Measurements from ENCODE around the gene CHRNB1.

Gene CHRNB1

GRCh38 chr17:7497228-7497627 is 52.4 kb downstream of the CHRNB1 start:
- H3K4me3 ChIP-seq (ENCODE audit: low read depth in 1 of 2, low read length in 2 of 2), result no peak overlapping the region
- no peak overlapping the region for H2AFZ ChIP-seq (ENCODE audit: low read depth, low read length)
- H3K36me3 ChIP-seq (ENCODE audit: insufficient read depth, low read length), result peaks cover 81% of the 10 kb centered on the region
- H3K9me3 ChIP-seq (ENCODE audit: insufficient read depth, low read length, severe bottlenecking), result no peaks in the 10 kb centered on the region
- H3K4me1 ChIP-seq (ENCODE audit: insufficient read depth, low read length), result 0 out of 2 replicates have a peak, but pooled peaks cover 5% of the 10 kb centered on the region
- H4K20me1 ChIP-seq (ENCODE audit: insufficient read depth, low read length), result peaks cover 55% of the 10 kb centered on the region
- DNase-seq, result no peak
- no peaks in the 10 kb centered on the region for H3K27me3 ChIP-seq (ENCODE audit: insufficient read depth, low read length, poor library complexity)
- TF ChIP-seq CTCF (IDR thresholded peaks at IDR 0.05; ENCODE audit: borderline replicate concordance, extremely low read depth, low read length, poor library complexity, severe bottlenecking) (no peak), EZH2 (IDR thresholded peaks at IDR 0.05; ENCODE audit: borderline replicate concordance, low read depth, low read length, severe bottlenecking) (no peak)
- ATAC-seq (ENCODE audit: insufficient read depth, low read depth), result no peak
- peaks cover 50% of the 10 kb centered on the region for H3K79me2 ChIP-seq (ENCODE audit: insufficient read depth, low read length)
- no peak overlapping the region for H3K4me2 ChIP-seq (ENCODE audit: insufficient read depth, low read length)
- H3K27ac ChIP-seq (ENCODE audit: low read length), result no peak overlapping the region
- no peak overlapping the region for H3K9ac ChIP-seq (ENCODE audit: low read depth, low read length)

GRCh38 chr17:7497636-7498035 is 52.8 kb downstream of the CHRNB1 start:
- Histone ChIP-seq H3K4me2 (ENCODE audit: insufficient read depth, low read length) (no peak overlapping the region), H3K4me3 (ENCODE audit: low read depth in 1 of 2, low read length in 2 of 2) (no peak overlapping the region), H3K9me3 (ENCODE audit: insufficient read depth, low read length, severe bottlenecking) (no peaks in the 10 kb centered on the region), H2AFZ (ENCODE audit: low read depth, low read length) (no peak overlapping the region), H3K27ac (ENCODE audit: low read length) (no peak overlapping the region), H4K20me1 (ENCODE audit: insufficient read depth, low read length) (peaks cover 57% of the 10 kb centered on the region), H3K36me3 (ENCODE audit: insufficient read depth, low read length) (peaks cover 84% of the 10 kb centered on the region), H3K27me3 (ENCODE audit: insufficient read depth, low read length, poor library complexity) (no peaks in the 10 kb centered on the region), H3K9ac (ENCODE audit: low read depth, low read length) (no peak overlapping the region), H3K4me1 (ENCODE audit: insufficient read depth, low read length) (0 out of 2 replicates have a peak, but pooled peaks cover 5% of the 10 kb centered on the region), H3K79me2 (ENCODE audit: insufficient read depth, low read length) (peaks cover 46% of the 10 kb centered on the region)
- TF ChIP-seq EZH2 (IDR thresholded peaks at IDR 0.05; ENCODE audit: borderline replicate concordance, low read depth, low read length, severe bottlenecking) (no peak), CTCF (IDR thresholded peaks at IDR 0.05; ENCODE audit: borderline replicate concordance, extremely low read depth, low read length, poor library complexity, severe bottlenecking) (no peak)
- DNase-seq, result no peak
- ATAC-seq (ENCODE audit: insufficient read depth, low read depth), result no peak

- DNase-seq (no peak), ATAC-seq (ENCODE audit: insufficient read depth, low read depth) (no peak)
- H3K4me3 ChIP-seq (ENCODE audit: low read depth in 1 of 2, low read length in 2 of 2), result no peak overlapping the region
- no peak for TF ChIP-seq EZH2 (IDR thresholded peaks at IDR 0.05; ENCODE audit: borderline replicate concordance, low read depth, low read length, severe bottlenecking)
- TF ChIP-seq CTCF (IDR thresholded peaks at IDR 0.05; ENCODE audit: borderline replicate concordance, extremely low read depth, low read length, poor library complexity, severe bottlenecking), result no peak
- H3K9me3 ChIP-seq (ENCODE audit: insufficient read depth, low read length, severe bottlenecking), result no peaks in the 10 kb centered on the region
- peaks cover 51% of the 10 kb centered on the region for H4K20me1 ChIP-seq (ENCODE audit: insufficient read depth, low read length)
- no peak overlapping the region for H3K4me2 ChIP-seq (ENCODE audit: insufficient read depth, low read length)
- no peak overlapping the region for H3K27ac ChIP-seq (ENCODE audit: low read length)
- H3K79me2 ChIP-seq (ENCODE audit: insufficient read depth, low read length), result peaks cover 30% of the 10 kb centered on the region
- H3K4me1 ChIP-seq (ENCODE audit: insufficient read depth, low read length), result no peaks in the 10 kb centered on the region
- H3K36me3 ChIP-seq (ENCODE audit: insufficient read depth, low read length), result peaks cover 92% of the 10 kb centered on the region
- no peak overlapping the region for H2AFZ ChIP-seq (ENCODE audit: low read depth, low read length)
- H3K9ac ChIP-seq (ENCODE audit: low read depth, low read length), result no peak overlapping the region
- H3K27me3 ChIP-seq (ENCODE audit: insufficient read depth, low read length, poor library complexity), result no peaks in the 10 kb centered on the region
These were observed 54.3 kb downstream of the CHRNB1 start for GRCh38 chr17:7499161-7499560.

- Histone ChIP-seq H3K4me2 (ENCODE audit: insufficient read depth, low read length) (no peak overlapping the region), H4K20me1 (ENCODE audit: insufficient read depth, low read length) (peaks cover 30% of the 10 kb centered on the region), H3K27me3 (ENCODE audit: insufficient read depth, low read length, poor library complexity) (no peaks in the 10 kb centered on the region), H3K4me1 (ENCODE audit: insufficient read depth, low read length) (no peaks in the 10 kb centered on the region), H2AFZ (ENCODE audit: low read depth, low read length) (no peak overlapping the region), H3K4me3 (ENCODE audit: low read depth in 1 of 2, low read length in 2 of 2) (no peak overlapping the region), H3K36me3 (ENCODE audit: insufficient read depth, low read length) (peaks cover 93% of the 10 kb centered on the region), H3K79me2 (ENCODE audit: insufficient read depth, low read length) (peaks cover 7% of the 10 kb centered on the region), H3K27ac (ENCODE audit: low read length) (no peak overlapping the region), H3K9me3 (ENCODE audit: insufficient read depth, low read length, severe bottlenecking) (no peaks in the 10 kb centered on the region), H3K9ac (ENCODE audit: low read depth, low read length) (no peak overlapping the region)
- ATAC-seq (ENCODE audit: insufficient read depth, low read depth) (no peak), DNase-seq (no peak)
- TF ChIP-seq CTCF (IDR thresholded peaks at IDR 0.05; ENCODE audit: borderline replicate concordance, extremely low read depth, low read length, poor library complexity, severe bottlenecking), result no peak
- no peak for TF ChIP-seq EZH2 (IDR thresholded peaks at IDR 0.05; ENCODE audit: borderline replicate concordance, low read depth, low read length, severe bottlenecking)
These were observed 56.9 kb downstream of the CHRNB1 start for GRCh38 chr17:7501729-7502128.
